Dermis lymphatic vessel endothelial cell (primary cell): ENCODE measurements around the gene RAB35. TPM values are rescaled to one million over a fixed set of nuclear protein-coding genes. Genes with fewer than 3 reads are reported as not detected.

Source experiments
- total RNA-seq: library from RNA; depleted of rRNA; stranded (reverse); fragments of >200 nt; gene quantifications from 2 replicates; pipeline ENCODE4 v1.2.1, GENCODE V29; 2014

Gene RAB35
- total RNA-seq, result 41.2 and 44.3 TPM in 2 replicates

GRCh38 chr12:120116441-120116791 is at the start of gene RAB35:
RAB35 (minus strand) TSS chr12:120116753; CDS start chr12:120116650, 103 bp downstream.

Other genes with a start within 250 kb of the RAB35 start
- 2.6 and 2.7 TPM in 2 replicates for gene CIT, start 239.4 kb downstream of the RAB35 start, total RNA-seq
- under 0.01 TPM in 1 of 2 replicates, not detected in the other for gene BICDL1, start 127.5 kb downstream of the RAB35 start, total RNA-seq
- gene GCN1, start 78.0 kb upstream of the RAB35 start, total RNA-seq, result 54.3 and 59.0 TPM in 2 replicates
- 2,655 and 2,728 TPM in 2 replicates for gene RPLP0, start 84.4 kb upstream of the RAB35 start, total RNA-seq
- 45.4 and 64.0 TPM in 2 replicates for gene PXN, start 149.0 kb upstream of the RAB35 start, total RNA-seq
- gene RNU4-2, start 175.2 kb upstream of the RAB35 start, total RNA-seq, result under 0.01 TPM in 2 replicates
- gene RNU4-1, start 176.5 kb upstream of the RAB35 start, total RNA-seq, result under 0.01 TPM in 2 replicates
- 1.5 and 2.5 TPM in 2 replicates for gene SIRT4, start 185.6 kb upstream of the RAB35 start, total RNA-seq
- not detected in 2 replicates for gene PLA2G1B, start 211.0 kb upstream of the RAB35 start, total RNA-seq